ENCODE measurements around the gene HMBS. TPM values are rescaled to one million over a fixed set of nuclear protein-coding genes. Genes with fewer than 3 reads are reported as not detected.

Gene HMBS
- total RNA-seq, 1 donor from 2014 or later = 38.2 TPM

DNA sequence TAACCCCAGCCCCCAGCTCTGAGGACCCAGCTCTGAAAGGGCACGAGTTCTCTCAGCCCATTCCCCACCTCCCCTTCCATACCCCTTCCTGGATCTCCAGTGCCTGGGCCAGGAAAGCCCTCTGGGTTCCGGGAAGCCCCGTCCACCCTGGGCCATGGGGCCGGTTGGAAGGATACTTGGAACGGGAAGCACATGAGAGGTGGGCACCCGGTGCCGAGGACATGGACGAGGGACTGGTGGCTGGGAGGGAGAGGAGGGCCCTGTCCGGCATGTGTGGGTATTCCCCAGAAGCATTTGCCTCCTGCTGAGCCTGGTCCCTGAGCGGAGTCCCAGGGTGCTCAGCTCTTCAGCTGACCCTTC lies 31.5 kb downstream of the HMBS start:
- peaks cover 10% of the 10 kb centered on the region for H3K36me3 Mint-ChIP-seq
- no peak overlapping the region for H3K27ac Mint-ChIP-seq
- TF ChIP-seq, protein P1, sequence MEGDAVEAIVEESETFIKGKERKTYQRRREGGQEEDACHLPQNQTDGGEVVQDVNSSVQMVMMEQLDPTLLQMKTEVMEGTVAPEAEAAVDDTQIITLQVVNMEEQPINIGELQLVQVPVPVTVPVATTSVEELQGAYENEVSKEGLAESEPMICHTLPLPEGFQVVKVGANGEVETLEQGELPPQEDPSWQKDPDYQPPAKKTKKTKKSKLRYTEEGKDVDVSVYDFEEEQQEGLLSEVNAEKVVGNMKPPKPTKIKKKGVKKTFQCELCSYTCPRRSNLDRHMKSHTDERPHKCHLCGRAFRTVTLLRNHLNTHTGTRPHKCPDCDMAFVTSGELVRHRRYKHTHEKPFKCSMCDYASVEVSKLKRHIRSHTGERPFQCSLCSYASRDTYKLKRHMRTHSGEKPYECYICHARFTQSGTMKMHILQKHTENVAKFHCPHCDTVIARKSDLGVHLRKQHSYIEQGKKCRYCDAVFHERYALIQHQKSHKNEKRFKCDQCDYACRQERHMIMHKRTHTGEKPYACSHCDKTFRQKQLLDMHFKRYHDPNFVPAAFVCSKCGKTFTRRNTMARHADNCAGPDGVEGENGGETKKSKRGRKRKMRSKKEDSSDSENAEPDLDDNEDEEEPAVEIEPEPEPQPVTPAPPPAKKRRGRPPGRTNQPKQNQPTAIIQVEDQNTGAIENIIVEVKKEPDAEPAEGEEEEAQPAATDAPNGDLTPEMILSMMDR (conservative IDR thresholded peaks at IDR 0.05) = no peak
- DNase-seq (ENCODE audit: extremely low spot score, unreplicated experiment) = no peak
- no peaks in the 10 kb centered on the region for H3K9me3 Mint-ChIP-seq
- H3K4me1 Mint-ChIP-seq (ENCODE audit: unreplicated experiment) = peaks cover 10% of the 10 kb centered on the region
- no peak overlapping the region for H3K4me3 Mint-ChIP-seq
- H3K27me3 Mint-ChIP-seq = no peaks in the 10 kb centered on the region

DNA sequence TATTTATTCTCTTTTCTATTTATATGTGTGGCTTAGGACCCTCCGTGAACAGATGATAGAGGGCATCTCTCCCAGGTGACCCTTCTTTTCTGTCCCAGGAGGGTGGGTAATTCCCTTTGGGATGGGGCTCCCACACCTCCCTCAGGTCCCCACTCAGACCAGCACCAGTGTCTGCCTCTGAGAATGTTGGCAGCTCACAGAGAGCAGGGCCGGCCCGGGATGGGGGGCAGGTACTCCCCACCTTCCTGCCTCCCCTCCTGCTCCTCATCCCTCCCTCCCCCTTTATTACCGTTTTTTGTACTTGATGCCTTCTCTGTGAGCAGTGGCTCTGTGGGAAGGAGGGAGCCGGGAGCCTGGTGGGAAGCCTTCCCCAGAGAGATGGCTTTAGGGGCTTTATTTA lies 31.9 kb downstream of the HMBS start:
- no peak overlapping the region for H3K27ac Mint-ChIP-seq

DNA sequence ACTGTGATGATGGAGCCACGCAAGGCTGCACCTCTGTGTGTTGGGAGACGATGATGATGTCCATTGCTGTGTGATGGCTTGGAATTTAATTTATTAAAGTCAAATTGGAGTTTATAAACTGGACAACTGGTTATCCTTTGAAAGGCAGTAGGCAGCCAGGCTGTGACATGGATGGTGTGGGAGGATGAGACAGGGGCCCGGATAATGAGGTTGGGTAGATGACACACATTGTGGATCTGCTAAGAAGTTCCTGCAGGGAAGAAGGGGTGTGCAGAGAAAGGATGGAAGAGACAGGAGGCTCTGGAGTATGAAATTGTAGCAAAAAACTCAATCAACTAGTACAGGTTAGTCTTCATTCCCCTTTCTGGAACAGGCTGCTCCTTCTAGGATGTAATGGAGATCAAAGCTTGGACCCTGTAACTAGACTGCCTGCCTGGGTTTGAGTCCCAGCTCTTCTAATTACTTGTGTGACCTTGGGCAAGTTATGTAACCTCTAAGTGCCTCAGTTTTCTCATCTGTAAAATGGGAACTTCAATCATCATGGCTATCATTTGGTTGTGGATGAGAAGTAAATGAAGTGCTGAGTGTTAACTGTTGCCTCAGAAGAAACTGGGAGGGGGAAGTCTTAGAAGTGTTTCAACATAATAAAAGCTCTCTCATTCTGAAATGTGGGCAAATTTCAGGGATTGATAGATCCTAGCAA lies 32.5 kb downstream of the HMBS start:
- TF ChIP-seq, protein P1 (conservative IDR thresholded peaks at IDR 0.05) = no peak
- Mint-ChIP-seq H3K27ac (no peak overlapping the region), H3K9me3 (no peaks in the 10 kb centered on the region), H3K4me1 (ENCODE audit: unreplicated experiment) (peaks cover 12% of the 10 kb centered on the region), H3K4me3 (no peak overlapping the region), H3K36me3 (peaks cover 5% of the 10 kb centered on the region), H3K27me3 (no peaks in the 10 kb centered on the region)
- no peak for DNase-seq (ENCODE audit: extremely low spot score, unreplicated experiment)

More for the DNA sequence above, 31.9 kb downstream of the HMBS start:
- H3K4me1 Mint-ChIP-seq (ENCODE audit: unreplicated experiment) = peaks cover 10% of the 10 kb centered on the region
- H3K27me3 Mint-ChIP-seq = no peaks in the 10 kb centered on the region
- TF ChIP-seq, protein P1 (conservative IDR thresholded peaks at IDR 0.05) = no peak
- no peak for DNase-seq (ENCODE audit: extremely low spot score, unreplicated experiment)
- no peaks in the 10 kb centered on the region for H3K9me3 Mint-ChIP-seq
- H3K4me3 Mint-ChIP-seq = no peak overlapping the region
- peaks cover 9% of the 10 kb centered on the region for H3K36me3 Mint-ChIP-seq

DNA sequence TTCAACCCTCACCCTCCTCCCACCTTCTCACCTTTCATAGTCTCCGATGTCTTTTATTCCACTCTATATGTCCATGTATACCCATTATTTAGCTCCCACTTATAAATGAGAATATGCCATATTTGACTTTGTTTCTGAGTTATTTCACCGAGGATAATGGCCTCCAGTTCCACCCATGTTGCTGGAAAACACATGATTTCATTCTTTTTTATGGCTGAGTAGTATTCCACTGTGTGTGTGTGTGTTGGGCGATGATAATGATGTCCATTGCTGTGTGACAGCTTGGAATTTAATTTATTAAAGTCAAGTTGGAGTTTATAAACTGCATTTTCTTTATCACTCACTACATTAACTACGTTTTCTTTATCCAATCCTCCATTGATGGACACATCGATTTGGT lies 33.5 kb downstream of the HMBS start:
- Mint-ChIP-seq H3K27ac (no peak overlapping the region), H3K4me1 (ENCODE audit: unreplicated experiment) (peaks cover 18% of the 10 kb centered on the region), H3K36me3 (peaks cover 5% of the 10 kb centered on the region), H3K4me3 (no peak overlapping the region), H3K9me3 (no peaks in the 10 kb centered on the region), H3K27me3 (no peaks in the 10 kb centered on the region)
- TF ChIP-seq, protein P1 (conservative IDR thresholded peaks at IDR 0.05) = no peak
- no peak for DNase-seq (ENCODE audit: extremely low spot score, unreplicated experiment)

DNA sequence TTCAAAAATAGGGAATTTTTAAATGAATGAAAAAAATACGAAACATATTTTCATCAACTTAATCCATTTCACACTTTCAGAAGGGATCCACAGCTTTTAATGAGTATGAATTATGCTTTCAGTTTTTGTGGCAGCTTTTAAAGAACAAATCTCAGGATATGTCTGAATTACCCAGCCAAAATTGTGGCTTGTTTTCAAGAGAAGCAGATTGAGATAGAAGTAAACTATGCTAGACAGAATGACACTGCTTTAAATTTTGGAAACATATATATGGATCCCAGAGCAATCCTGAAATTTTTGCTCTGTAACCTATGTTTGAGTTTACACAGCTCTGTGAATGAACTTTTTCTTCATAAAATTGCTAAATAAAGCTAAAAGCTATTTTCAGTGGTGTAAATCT lies 34.3 kb downstream of the HMBS start:
- Mint-ChIP-seq H3K36me3 (peaks cover 5% of the 10 kb centered on the region), H3K27ac (no peak overlapping the region), H3K27me3 (no peaks in the 10 kb centered on the region), H3K4me3 (no peak overlapping the region), H3K4me1 (ENCODE audit: unreplicated experiment) (peaks cover 18% of the 10 kb centered on the region), H3K9me3 (no peaks in the 10 kb centered on the region)
- no peak for DNase-seq (ENCODE audit: extremely low spot score, unreplicated experiment)
- TF ChIP-seq, protein P1 (conservative IDR thresholded peaks at IDR 0.05) = no peak

All from type B pancreatic cell (in vitro differentiated cells).